GM06990 (cell line): ENCODE results near the gene ZNF106.

Experiments
- DNase-seq: peaks from one replicate; pipeline ENCODE4 v3.0.0-alpha.2; 2011; ENCODE audit not compliant: insufficient read length; ENCODE audit errors: extremely low read depth
- H3K27me3 ChIP-seq: replicated peaks from 2 replicates; pipeline ENCODE4 v1.6.0; 2011; ENCODE audit warnings: low read length; ENCODE audit not compliant: control insufficient read depth, insufficient read depth
- H3K36me3 ChIP-seq: 2 replicates; pipeline ENCODE4 v1.5.1; 2011; ENCODE audit warnings: low read length; ENCODE audit not compliant: control insufficient read depth, insufficient read depth
- H3K4me3 ChIP-seq: replicated peaks from 2 replicates; pipeline ENCODE4 v1.5.1; 2011; ENCODE audit warnings: low read depth, mild to moderate bottlenecking, control low read depth, low read length
- CTCF ChIP-seq: IDR thresholded peaks from 2 replicates; pipeline ENCODE4 v1.5.1; 2011; ENCODE audit warnings: low read length, control low read depth, mild to moderate bottlenecking, inconsistent platforms; ENCODE audit not compliant: insufficient read depth, poor library complexity, severe bottlenecking

Gene ZNF106

GRCh38 chr15:42471002-42471401 lies 19.9 kb downstream of the ZNF106 start:
- TF ChIP-seq CTCF, result no peak
- Histone ChIP-seq H3K27me3 (no peaks in the 10 kb centered on the region), H3K36me3 (no peaks in the 10 kb centered on the region; the same call in 1 of the 2 replicates), H3K4me3 (no peak overlapping the region)
- DNase-seq, result no peak

DNA sequence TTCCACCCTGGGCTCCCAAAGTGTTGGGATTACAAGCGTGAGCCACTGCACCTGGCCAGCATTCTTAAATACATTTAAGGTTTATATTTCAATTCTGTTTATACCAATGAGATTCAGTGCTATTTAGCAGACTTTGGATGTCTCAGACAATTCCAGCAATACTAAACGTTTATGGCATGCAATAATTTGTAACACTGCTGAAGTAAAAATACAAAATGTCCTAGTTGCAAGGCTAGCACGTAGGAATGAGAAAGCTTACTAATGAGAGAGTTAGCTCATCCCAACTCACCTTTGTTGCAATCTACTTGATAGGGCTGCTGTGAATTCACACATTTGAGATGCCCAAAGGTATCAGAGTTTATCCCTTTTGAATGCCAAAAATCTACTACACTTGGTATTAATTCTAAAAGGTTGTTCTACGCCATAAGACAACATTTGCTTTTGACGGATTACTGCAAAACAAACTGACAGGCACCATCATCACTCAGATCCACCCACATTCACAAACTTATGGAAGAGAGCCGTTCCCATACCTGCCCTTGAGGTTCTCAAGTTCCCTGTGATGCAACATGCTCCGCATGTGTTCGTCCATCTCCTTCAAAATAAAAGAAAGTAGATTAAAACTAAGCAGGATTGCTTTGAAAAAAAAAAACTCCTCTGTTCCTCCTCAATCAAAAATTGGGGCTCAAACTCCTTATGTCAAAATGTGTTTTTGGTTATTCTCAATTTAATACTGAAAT lies 25.3 kb downstream of the ZNF106 start:
- TF ChIP-seq CTCF, result no peak
- no peak for DNase-seq
- no peaks in the 10 kb centered on the region for H3K27me3 ChIP-seq
- H3K36me3 ChIP-seq, result peaks cover 2% of the 10 kb centered on the region
- H3K4me3 ChIP-seq, result no peak overlapping the region

DNA sequence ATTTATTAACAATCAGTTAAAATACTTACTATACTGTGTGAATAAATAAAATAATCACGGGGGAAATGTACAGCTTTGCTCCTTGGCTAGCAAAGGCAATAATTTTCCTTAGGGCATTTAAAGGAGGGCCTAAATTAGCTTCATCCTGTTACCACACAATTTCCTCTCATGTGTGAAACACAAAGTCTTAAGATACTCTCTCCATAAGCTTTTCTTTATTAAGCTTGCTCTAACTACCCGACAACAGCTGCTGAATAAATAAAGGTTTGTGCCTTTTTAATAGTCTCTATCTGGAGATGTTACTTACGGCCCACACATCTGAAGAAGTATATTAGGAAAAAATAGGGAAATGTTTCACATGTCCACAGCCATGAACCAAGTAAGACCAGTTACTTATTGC lies 29.7 kb downstream of the ZNF106 start:
- Histone ChIP-seq H3K4me3 (no peak overlapping the region), H3K27me3 (no peaks in the 10 kb centered on the region), H3K36me3 (peaks cover 2% of the 10 kb centered on the region)
- no peak for TF ChIP-seq CTCF
- DNase-seq, result no peak

- peaks cover 1% of the 10 kb centered on the region; the same call in 1 of the 2 replicates for H3K36me3 ChIP-seq
- peak; percentile 34 for DNase-seq
- no peak overlapping the region for H3K4me3 ChIP-seq
- no peaks in the 10 kb centered on the region for H3K27me3 ChIP-seq
- no peak for TF ChIP-seq CTCF
Measured at GRCh38 chr15:42457445-42458442, 33.2 kb downstream of the ZNF106 start.

- Histone ChIP-seq H3K36me3 (peaks cover 1% of the 10 kb centered on the region; the same call in 1 of the 2 replicates), H3K4me3 (no peak overlapping the region), H3K27me3 (no peaks in the 10 kb centered on the region)
- DNase-seq, result no peak
- no peak for TF ChIP-seq CTCF
Measured at GRCh38 chr15:42456971-42457370, 34.0 kb downstream of the ZNF106 start.
